CD4-positive, alpha-beta T cell (primary cell): Measurements from ENCODE around the gene UNC13D. TPM values are rescaled to one million over a fixed set of nuclear protein-coding genes. Genes with fewer than 3 reads are reported as not detected.
"Not testable (repeated sequence)": the region's sequence is repeated elsewhere in the genome, so short reads cannot be mapped to it uniquely, and the experiment has no call there.

Experiments used
- ATAC-seq: fragments of 200-7000 bp; cut with Tn5 transposase; one replicate; pipeline ENCODE4 v1.10.0; 2022; ENCODE audit warnings: mild to moderate bottlenecking; ENCODE audit not compliant: poor library complexity
- CTCF ChIA-PET: fragments of 350-600 bp; sonication (Branson Sonifier 250); formaldehyde crosslinking; loops from one replicate; lab custom pipeline; 2021; ENCODE audit warnings: antibody characterized with exemption, inconsistent platforms; lab: Charles Lee
- POLR2A ChIA-PET: fragments of 350-600 bp; sonication (Branson Sonifier 250); formaldehyde crosslinking; loops from one replicate; lab custom pipeline; 2021; ENCODE audit warnings: antibody characterized with exemption, inconsistent platforms; lab: Charles Lee
- DNase-seq, 14 experiments: peaks; one replicate each; pipeline ENCODE4 v3.0.0-alpha.2; 2013 to 2020; ENCODE audit warnings: mixed read lengths in 2 of 14
- H3K27ac ChIP-seq, 2 donors: one replicate each; pipeline versions ENCODE4 v1.5.1 to v1.7.0; 2013; ENCODE audit warnings: low read length in 2 of 2, low read depth in 1 of 2, mild to moderate bottlenecking in 1 of 2
- H3K27me3 ChIP-seq, 2 experiments: 1 replicate in 1 of 2; 2 replicates in 1 of 2; pipeline versions ENCODE4 v1.6.1 to v1.7.0; 2013; ENCODE audit warnings: low read length in 2 of 2, control low read depth in 1 of 2, mild to moderate bottlenecking in 1 of 2, moderate library complexity in 1 of 2; ENCODE audit not compliant: insufficient read depth in 2 of 2, control insufficient read depth in 1 of 2
- H3K36me3 ChIP-seq: one replicate; pipeline ENCODE4 v1.6.1; 2013; ENCODE audit warnings: low read length, control low read depth; ENCODE audit not compliant: insufficient read depth
- H3K4me1 ChIP-seq: one replicate; pipeline ENCODE4 v1.6.1; 2013; ENCODE audit warnings: low read length, control low read depth; ENCODE audit not compliant: insufficient read depth
- H3K4me3 ChIP-seq: one replicate; pipeline ENCODE4 v1.5.1; 2013; ENCODE audit warnings: mild to moderate bottlenecking, low read length, moderate library complexity
- H3K9me3 ChIP-seq, 2 experiments: 1 replicate in 1 of 2; 2 replicates in 1 of 2; pipeline versions ENCODE4 v1.6.1 to v1.7.0; 2013; ENCODE audit warnings: low read length in 2 of 2, mild to moderate bottlenecking in 2 of 2, control low read depth in 1 of 2, moderate library complexity in 1 of 2; ENCODE audit not compliant: control insufficient read depth in 1 of 2, insufficient read depth in 1 of 2
- H3K27ac Mint-ChIP-seq: one replicate; pipeline ENCODE4 v1.8.0; 2020; ENCODE audit warnings: mixed read lengths
- H3K27me3 Mint-ChIP-seq: one replicate; pipeline ENCODE4 v1.8.0; 2021; ENCODE audit warnings: mixed read lengths
- H3K36me3 Mint-ChIP-seq: one replicate; pipeline ENCODE4 v1.8.0; 2021; ENCODE audit warnings: low read depth, mixed read lengths
- H3K4me1 Mint-ChIP-seq: one replicate; pipeline ENCODE4 v1.8.0; 2021; ENCODE audit warnings: low read depth, mixed read lengths
- H3K4me3 Mint-ChIP-seq: one replicate; pipeline ENCODE4 v1.8.0; 2020; ENCODE audit warnings: mild to moderate bottlenecking, mixed read lengths
- H3K9me3 Mint-ChIP-seq: one replicate; pipeline ENCODE4 v1.8.0; 2020; ENCODE audit warnings: mixed read lengths
- intact Hi-C, 2 experiments: fragments of 100-400 bp; cut with DNase I in 1 of 2; cut with micrococcal nuclease in 1 of 2; formaldehyde crosslinking; loops; one replicate each; pipeline versions ENCODE4 v1.15.1 to v1.9.0; 2023 to 2025; cut with DNase I, micrococcal nuclease
- total RNA-seq, 174 experiments: library from RNA in 2 of 174; stranded (reverse) in 2 of 174; gene quantifications; one replicate each; pipeline ENCODE4 v1.2.3 and lab custom pipeline; 2021 to 2026
- TF ChIP-seq, protein P1 (sequence below): fragments of 200-600 bp; IDR thresholded peaks from one replicate; pipeline ENCODE4 v1.8.0; 2022; ENCODE audit warnings: antibody characterized with exemption, mild to moderate bottlenecking

Gene UNC13D
- total RNA-seq, 2 experiments from 2014 or later, result 110 to 112 TPM

DNA sequence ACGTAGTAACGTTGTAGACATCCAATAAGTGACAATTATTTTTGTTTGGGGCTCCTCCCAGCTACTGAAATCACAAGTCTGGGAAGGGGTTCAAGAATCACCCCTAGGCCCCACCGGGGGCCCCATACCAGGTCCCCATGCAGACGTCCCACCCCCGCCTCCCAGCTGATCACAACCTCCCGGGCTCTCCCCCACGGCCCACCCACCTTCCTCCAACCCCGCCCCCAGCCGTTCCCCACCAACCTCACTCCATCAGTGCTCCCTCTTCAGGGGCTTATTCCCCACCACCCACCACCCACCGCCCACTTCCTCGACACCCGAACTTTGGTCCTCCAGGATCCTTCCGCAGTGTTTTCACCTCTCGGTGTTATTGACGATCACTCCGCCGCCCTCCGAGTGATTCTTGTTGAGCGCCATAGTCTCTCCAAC is 10.7 kb upstream of the UNC13D start:
- TF ChIP-seq, protein P1, sequence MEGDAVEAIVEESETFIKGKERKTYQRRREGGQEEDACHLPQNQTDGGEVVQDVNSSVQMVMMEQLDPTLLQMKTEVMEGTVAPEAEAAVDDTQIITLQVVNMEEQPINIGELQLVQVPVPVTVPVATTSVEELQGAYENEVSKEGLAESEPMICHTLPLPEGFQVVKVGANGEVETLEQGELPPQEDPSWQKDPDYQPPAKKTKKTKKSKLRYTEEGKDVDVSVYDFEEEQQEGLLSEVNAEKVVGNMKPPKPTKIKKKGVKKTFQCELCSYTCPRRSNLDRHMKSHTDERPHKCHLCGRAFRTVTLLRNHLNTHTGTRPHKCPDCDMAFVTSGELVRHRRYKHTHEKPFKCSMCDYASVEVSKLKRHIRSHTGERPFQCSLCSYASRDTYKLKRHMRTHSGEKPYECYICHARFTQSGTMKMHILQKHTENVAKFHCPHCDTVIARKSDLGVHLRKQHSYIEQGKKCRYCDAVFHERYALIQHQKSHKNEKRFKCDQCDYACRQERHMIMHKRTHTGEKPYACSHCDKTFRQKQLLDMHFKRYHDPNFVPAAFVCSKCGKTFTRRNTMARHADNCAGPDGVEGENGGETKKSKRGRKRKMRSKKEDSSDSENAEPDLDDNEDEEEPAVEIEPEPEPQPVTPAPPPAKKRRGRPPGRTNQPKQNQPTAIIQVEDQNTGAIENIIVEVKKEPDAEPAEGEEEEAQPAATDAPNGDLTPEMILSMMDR, result no peak
- Mint-ChIP-seq H3K27ac (no peak overlapping the region), H3K4me3 (no peak overlapping the region), H3K4me1 (peaks cover 29% of the 10 kb centered on the region), H3K9me3 (no peaks in the 10 kb centered on the region), H3K27me3 (no peaks in the 10 kb centered on the region), H3K36me3 (peaks cover 24% of the 10 kb centered on the region)
- H3K36me3 ChIP-seq, result peaks cover 18% of the 10 kb centered on the region
- ATAC-seq (peak; percentile 9), DNase-seq (no peak)
- intact Hi-C loops, result loop anchor here (1.0 to 10.0 kb wide), 6 partner anchors 10 to 330 kb away; partner anchors contain the start of genes UNK (in 2 of the 2), LLGL2 (in 1 of the 2), MRPL38 (in 1 of the 2) and TRIM65 (in 1 of the 2)
- ChIA-PET POLR2A (interaction anchor here (0.6 to 5.1 kb wide), 51 partner anchors 10 to 981 kb away, joined by 3 to 230 read pairs (median 6); partner anchors contain the start of genes EXOC7, FBF1, GALK1 and GGA3), CTCF (interaction anchor here (0.6 to 3.2 kb wide), 16 partner anchors 9 to 566 kb away, joined by 3 to 33 read pairs (median 4); partner anchors contain the start of genes FBF1, GALK1, MRPL38 and SLC25A19)
- no peaks in the 10 kb centered on the region for H3K9me3 ChIP-seq
- H3K4me3 ChIP-seq, result peak overlapping the region; percentile 82
- H3K4me1 ChIP-seq, result peaks cover 46% of the 10 kb centered on the region
- peak overlapping the region; percentile 65 for H3K27ac ChIP-seq
- no peaks in the 10 kb centered on the region for H3K27me3 ChIP-seq

DNA sequence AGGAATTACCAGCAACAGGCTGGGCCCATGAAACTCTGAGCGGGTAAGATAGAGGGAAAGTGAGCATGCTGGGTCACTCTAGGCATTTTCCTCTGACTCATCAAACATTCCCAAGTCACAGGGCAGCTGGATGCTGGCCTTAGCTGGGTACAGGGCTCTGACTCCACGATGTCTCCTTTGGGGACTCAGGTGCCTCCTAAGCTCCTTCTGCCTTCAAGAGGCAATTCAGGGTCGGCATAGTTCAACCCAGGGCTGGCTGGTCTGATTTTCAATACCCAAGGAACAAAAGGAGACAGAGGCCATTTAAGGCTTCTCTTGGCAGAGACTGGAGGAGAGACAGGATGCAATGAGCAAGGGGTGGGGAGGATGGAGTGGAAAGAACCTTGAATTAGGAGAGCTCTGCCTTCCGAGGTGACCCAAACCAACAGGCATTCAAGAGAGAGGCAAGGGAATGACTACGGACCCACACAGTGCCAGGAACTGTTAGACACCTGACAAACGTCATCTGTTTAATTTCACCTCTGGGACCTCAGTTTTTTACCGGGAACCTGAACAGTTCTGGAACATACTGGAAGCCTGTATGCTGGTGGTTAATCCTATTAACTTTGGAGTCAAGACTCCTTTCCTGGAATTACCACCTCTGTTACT is 10.0 kb upstream of the UNC13D start:
- H3K4me1 Mint-ChIP-seq, result peaks cover 29% of the 10 kb centered on the region
- intact Hi-C loops, result loop anchor here (2.0 to 10.0 kb wide), 3 partner anchors 51 to 329 kb away; partner anchors contain the start of genes LLGL2 (in 1 of the 2), MRPL38 (in 1 of the 2) and UNK (in 1 of the 2)
- ChIA-PET CTCF (interaction anchor here (0.6 to 3.2 kb wide), 11 partner anchors 19 to 418 kb away, joined by 3 to 33 read pairs (median 6); partner anchors contain the start of genes CDK3, MRPL38, TRIM47 and TRIM65), POLR2A (interaction anchor here (0.9 to 5.1 kb wide), 21 partner anchors 9 to 500 kb away, joined by 3 to 230 read pairs (median 13); partner anchors contain the start of genes MRPL38, TRIM47, TRIM65 and UNC13D)
- H3K27me3 Mint-ChIP-seq, result no peaks in the 10 kb centered on the region
- no peak overlapping the region for H3K4me3 Mint-ChIP-seq
- peak overlapping the region; percentile 65 for H3K27ac ChIP-seq
- peaks cover 25% of the 10 kb centered on the region for H3K36me3 ChIP-seq
- H3K9me3 ChIP-seq, result no peaks in the 10 kb centered on the region
- H3K27ac Mint-ChIP-seq, result no peak overlapping the region
- no peak for ATAC-seq
- DNase-seq, result peak in 3 of 14 experiments; percentile 37 to 57 (median 53)
- no peaks in the 10 kb centered on the region for H3K27me3 ChIP-seq
- no peaks in the 10 kb centered on the region for H3K9me3 Mint-ChIP-seq
- H3K36me3 Mint-ChIP-seq, result peaks cover 31% of the 10 kb centered on the region
- H3K4me1 ChIP-seq, result peaks cover 48% of the 10 kb centered on the region
- TF ChIP-seq, protein P1, result no peak
- H3K4me3 ChIP-seq, result peak overlapping the region; percentile 82

DNA sequence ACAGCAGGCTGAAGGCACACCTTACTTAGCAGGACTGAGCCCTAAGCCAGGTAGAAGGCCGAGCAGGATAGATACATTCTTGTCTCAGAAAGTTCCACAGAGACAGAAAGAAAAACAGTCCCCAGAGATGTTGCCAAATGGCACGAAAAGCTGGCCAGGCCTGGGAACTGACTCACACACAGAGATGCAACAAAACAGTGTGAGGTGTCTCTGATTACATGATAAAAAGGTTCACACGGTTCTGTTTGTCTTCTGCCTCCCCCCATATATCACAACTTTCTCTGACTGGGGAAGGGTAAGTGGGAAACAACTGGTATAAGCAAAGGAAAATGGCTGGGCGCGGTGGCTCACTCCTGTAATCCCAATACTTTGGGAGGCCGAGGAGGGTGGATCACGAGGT is 9.2 kb upstream of the UNC13D start:
- Mint-ChIP-seq H3K4me3 (peak overlapping the region; percentile 74), H3K27ac (no peak overlapping the region), H3K27me3 (no peaks in the 10 kb centered on the region), H3K36me3 (peaks cover 37% of the 10 kb centered on the region), H3K9me3 (no peaks in the 10 kb centered on the region), H3K4me1 (peaks cover 28% of the 10 kb centered on the region)
- H3K27me3 ChIP-seq, result no peaks in the 10 kb centered on the region
- H3K4me3 ChIP-seq, result no peak overlapping the region
- peaks cover 48% of the 10 kb centered on the region for H3K4me1 ChIP-seq
- TF ChIP-seq, protein P1, result no peak
- no peak for DNase-seq
- ChIA-PET POLR2A (interaction anchor here (2.1 to 5.1 kb wide), 7 partner anchors 8 to 76 kb away, joined by 13 to 230 read pairs (median 111); partner anchors contain the start of genes TRIM47, TRIM65, UNC13D and UNK), CTCF (interaction anchor here (0.6 to 3.2 kb wide), 5 partner anchors 25 to 417 kb away, joined by 3 to 18 read pairs (median 3); partner anchors contain the start of genes CDK3 and TRIM47)
- no peaks in the 10 kb centered on the region for H3K9me3 ChIP-seq
- peaks cover 33% of the 10 kb centered on the region for H3K36me3 ChIP-seq
- intact Hi-C loops, result loop anchor here in 1 of 2 experiments (10.0 kb wide), 1 partner anchor 329 kb away; the partner anchor contains the start of gene LLGL2
- H3K27ac ChIP-seq, result no peak overlapping the region
- ATAC-seq, result no peak

DNA sequence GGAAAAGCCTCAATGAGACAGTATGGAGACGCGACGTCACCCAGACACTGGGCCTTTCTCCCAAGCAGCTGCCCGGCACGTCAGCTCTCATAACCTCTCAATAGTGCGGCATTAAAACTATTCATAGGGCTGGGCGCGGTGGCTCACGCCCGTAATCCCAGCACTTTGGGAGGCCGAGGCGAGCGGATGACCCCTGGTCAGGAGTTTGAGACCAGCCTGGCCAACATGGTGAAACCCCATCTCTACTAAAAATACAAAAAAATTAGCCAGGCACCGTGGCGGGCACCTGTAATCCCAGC is 7.4 kb upstream of the UNC13D start:
- H3K9me3 ChIP-seq, H3K9me3 Mint-ChIP-seq, H3K27me3 Mint-ChIP-seq, H3K27me3 ChIP-seq, ATAC-seq, DNase-seq, H3K27ac ChIP-seq, H3K4me3 ChIP-seq: not testable (repeated sequence)
- intact Hi-C loops, result loop anchor here in 1 of 2 experiments (10.0 kb wide), 1 partner anchor 327 kb away; the partner anchor contains the start of gene LLGL2
- peak overlapping the region; percentile 55 for H3K27ac Mint-ChIP-seq
- CTCF ChIA-PET, result interaction anchor here (0.9 kb wide), 1 partner anchor 44 kb away, joined by 3 read pairs; no protein-coding TSS in a partner anchor
- H3K4me1 Mint-ChIP-seq, result peaks cover 27% of the 10 kb centered on the region
- H3K4me3 Mint-ChIP-seq, result peak overlapping the region; percentile 45
- POLR2A ChIA-PET, result interaction anchor here (5.1 kb wide), 1 partner anchor 6 kb away, joined by 125 read pairs; the partner anchor contains the start of gene UNC13D
- peaks cover 54% of the 10 kb centered on the region for H3K36me3 Mint-ChIP-seq
- Histone ChIP-seq H3K4me1 (peaks cover 45% of the 10 kb centered on the region), H3K36me3 (peaks cover 51% of the 10 kb centered on the region)
